Kidney (tissue), 14 donors: ENCODE data around the gene CXCL6. TPM values are rescaled to one million over a fixed set of nuclear protein-coding genes. Genes with fewer than 3 reads are reported as not detected.

Experiments
- DNase-seq, 5 donors: peaks; one replicate each; pipeline ENCODE4 v3.0.0-alpha.2; 2013 to 2020
- FAIRE-seq: peaks from 2 replicates; lab custom pipeline; 2012; peaks lifted over from hg19 to GRCh38; lab: Jason Lieb, UNC
- H3K27ac ChIP-seq, 2 donors: one replicate each; pipeline ENCODE4 v1.7.0; 2013; ENCODE audit warnings: low read depth in 2 of 2, low read length in 2 of 2, inconsistent platforms in 1 of 2
- H3K27me3 ChIP-seq: one replicate; pipeline ENCODE4 v1.7.1; 2013; ENCODE audit warnings: low read length, inconsistent platforms; ENCODE audit not compliant: control insufficient read depth, insufficient read depth
- H3K36me3 ChIP-seq, 3 donors: one replicate each; pipeline versions ENCODE4 v1.7.0 to v1.7.1; 2013; ENCODE audit warnings: low read length in 3 of 3, control low read depth in 1 of 3, inconsistent platforms in 1 of 3; ENCODE audit not compliant: insufficient read depth in 3 of 3, control insufficient read depth in 2 of 3
- H3K4me1 ChIP-seq, 3 donors: one replicate each; pipeline versions ENCODE4 v1.7.0 to v1.7.1; 2013; ENCODE audit warnings: low read length in 3 of 3, inconsistent platforms in 1 of 3, low read depth in 1 of 3; ENCODE audit not compliant: control insufficient read depth in 2 of 3, insufficient read depth in 2 of 3
- H3K4me3 ChIP-seq, 3 donors: one replicate each; pipeline versions ENCODE4 v1.7.0 to v1.8.1; 2013; ENCODE audit warnings: low read length in 3 of 3, control low read depth in 1 of 3, inconsistent platforms in 1 of 3
- H3K9ac ChIP-seq, 3 donors: one replicate each; pipeline versions ENCODE4 v1.7.0 to v1.7.1; 2013; ENCODE audit warnings: low read length in 3 of 3, control low read depth in 1 of 3, inconsistent platforms in 1 of 3
- H3K9me3 ChIP-seq, 3 donors: one replicate each; pipeline versions ENCODE4 v1.7.0 to v1.7.1; 2013; ENCODE audit warnings: low read length in 3 of 3, control low read depth in 1 of 3, inconsistent platforms in 1 of 3; ENCODE audit not compliant: control insufficient read depth in 2 of 3, insufficient read depth in 1 of 3
- CTCF ChIP-seq: IDR thresholded peaks from 3 replicates; pipeline ENCODE4 v1.5.1; 2012; ENCODE audit warnings: mild to moderate bottlenecking, moderate library complexity, borderline replicate concordance; ENCODE audit not compliant: insufficient read depth; ENCODE audit errors: extremely low read depth
- intact Hi-C: fragments of 100-400 bp; cut with DNase I; formaldehyde crosslinking; loops from one replicate; pipeline ENCODE4 v1.11.1; 2022
- polyA plus RNA-seq: library from polyadenylated mRNA; stranded (reverse); fragments of 350-450 nt; fragmentation: Illumina TruSeq; extraction: RNeasy Lipid Tissue Mini Kit (QIAGEN cat#74804); gene quantifications from one replicate; pipeline ENCODE4 v1.2.3, GENCODE V29; 2014; ENCODE audit warnings: low read depth, low replicate concordance; ENCODE audit not compliant: insufficient read depth
- total RNA-seq: library from RNA; stranded (reverse); fragmentation: NEBNext Ultra II Directional; extraction: Animal tissue kit (Norgen Biotek cat#: 25700); gene quantifications from one replicate; pipeline ENCODE4 v1.2.1, GENCODE V29; 2021
- donor health status: control.
- donor health status: control.
- donor health status: control.
- donor health status: control.
- donor health status: control.
- donor health status: DM: yes; HTN: yes; CAD: no.
- donor health status: Normal renal cell carcinoma (clear cell type).

CXCL6 gene
- total and polyA plus RNA-seq, 2 donors from 2014 or later, result 1.1 to 8.2 TPM

GRCh38 chr4:73874386-73874785, 37.9 kb downstream of the CXCL6 start:
- Histone ChIP-seq H3K4me1 (peaks cover 0 to 4% (median 0%) of the 10 kb centered on the region in 3 donors), H3K27ac (no peak overlapping the region), H3K4me3 (no peak overlapping the region), H3K36me3 (no peaks in the 10 kb centered on the region), H3K27me3 (no peaks in the 10 kb centered on the region), H3K9ac (no peak overlapping the region), H3K9me3 (no peaks in the 10 kb centered on the region)
- no peak for FAIRE-seq
- DNase-seq, result no peak
- TF ChIP-seq CTCF, result no peak
- intact Hi-C loops, result no loop called here

DNA sequence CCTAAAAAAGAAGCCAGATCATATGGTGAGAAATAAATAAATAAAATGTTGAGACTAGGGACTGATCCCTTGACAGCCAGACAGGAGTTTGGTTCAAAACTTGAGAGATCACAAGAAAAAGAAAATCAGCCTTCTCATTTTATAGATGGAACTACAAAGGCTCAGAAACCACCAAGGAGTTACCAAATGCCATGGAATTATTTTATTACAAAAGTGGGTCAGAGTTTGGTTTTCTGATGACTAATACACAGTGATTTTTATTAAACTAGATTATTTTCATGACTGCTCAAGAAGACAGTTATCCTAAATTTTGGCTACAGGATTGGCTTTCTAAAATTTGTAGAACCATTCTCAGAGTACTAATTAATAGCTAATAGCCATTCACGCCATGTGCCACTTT, 38.9 kb downstream of the CXCL6 start:
- no peaks in the 10 kb centered on the region for H3K27me3 ChIP-seq
- H3K9me3 ChIP-seq, result no peaks in the 10 kb centered on the region
- no peak overlapping the region for H3K9ac ChIP-seq
- no peak overlapping the region for H3K4me3 ChIP-seq
- FAIRE-seq (no peak), DNase-seq (no peak)
- H3K36me3 ChIP-seq, result no peaks in the 10 kb centered on the region
- TF ChIP-seq CTCF, result no peak
- no peak overlapping the region for H3K27ac ChIP-seq
- H3K4me1 ChIP-seq, result no peaks in the 10 kb centered on the region
- intact Hi-C loops, result no loop called here

DNA sequence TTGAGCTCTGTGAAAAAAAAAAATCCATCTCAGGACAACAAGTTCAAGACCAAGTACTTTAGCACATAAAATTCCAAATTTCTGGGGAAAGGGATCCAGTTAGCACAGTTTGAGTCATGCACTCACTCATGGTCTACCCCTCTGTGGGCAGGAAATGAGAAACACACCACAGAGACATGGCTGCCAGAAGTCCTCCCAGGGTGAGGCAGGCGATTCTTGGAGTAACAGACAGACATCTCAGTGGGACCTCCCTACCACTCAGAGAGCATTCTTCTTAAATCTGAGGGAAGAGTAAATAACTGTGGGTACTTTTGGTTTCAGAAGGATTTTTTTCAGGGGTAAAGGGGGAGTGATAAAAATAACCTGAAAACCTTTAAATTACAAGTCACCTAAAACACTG, 46.8 kb downstream of the CXCL6 start:
- Histone ChIP-seq H3K4me3 (no peak overlapping the region), H3K9me3 (no peaks in the 10 kb centered on the region), H3K27me3 (no peaks in the 10 kb centered on the region), H3K36me3 (no peaks in the 10 kb centered on the region), H3K9ac (no peak overlapping the region), H3K4me1 (no peaks in the 10 kb centered on the region), H3K27ac (no peak overlapping the region)
- FAIRE-seq, result no peak
- intact Hi-C loops, result no loop called here
- TF ChIP-seq CTCF, result no peak
- DNase-seq, result no peak

DNA sequence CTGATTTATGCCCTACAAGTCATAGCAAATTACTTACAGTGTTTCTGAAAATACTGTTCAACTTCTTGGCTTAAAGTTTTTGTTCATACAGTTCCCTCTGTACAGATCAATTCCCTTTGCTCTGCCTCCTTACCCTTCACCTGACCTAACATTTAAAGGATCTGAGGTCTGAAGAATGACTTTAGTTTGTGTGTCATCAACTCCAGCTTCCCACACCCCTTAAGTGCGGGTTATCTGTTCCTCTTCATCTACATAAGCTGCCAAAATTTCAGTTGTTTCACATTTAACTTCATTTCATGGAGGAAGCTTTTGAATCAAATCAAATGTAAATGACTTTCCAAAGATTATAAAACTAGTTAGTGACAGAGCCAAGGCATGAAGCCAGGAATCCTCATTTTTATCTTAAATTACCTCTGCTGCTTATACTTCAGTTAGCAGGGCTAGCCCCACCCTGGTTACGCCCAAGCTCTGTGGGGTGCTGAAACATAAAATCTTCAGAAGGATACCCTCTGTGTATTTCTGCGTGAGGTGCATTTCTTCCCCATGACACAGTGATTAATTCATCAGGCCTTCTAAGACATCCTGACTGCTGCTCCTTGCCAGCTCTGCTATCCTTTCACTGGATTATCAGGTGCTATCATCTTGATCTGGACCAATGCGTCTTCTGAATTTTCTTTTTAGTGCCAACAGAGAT, 49.2 kb downstream of the CXCL6 start:
- no peak for TF ChIP-seq CTCF
- Histone ChIP-seq H3K36me3 (no peaks in the 10 kb centered on the region), H3K9me3 (no peaks in the 10 kb centered on the region), H3K9ac (no peak overlapping the region), H3K4me3 (no peak overlapping the region), H3K4me1 (no peaks in the 10 kb centered on the region), H3K27me3 (no peaks in the 10 kb centered on the region), H3K27ac (no peak overlapping the region)
- FAIRE-seq, result no peak
- intact Hi-C loops, result no loop called here
- DNase-seq, result no peak
